IMR-90 (cell line): ENCODE data around the gene OCSTAMP. TPM values are rescaled to one million over a fixed set of nuclear protein-coding genes. Genes with fewer than 3 reads are reported as not detected.

Source experiments
- ATAC-seq: fragments of 200-7000 bp; cut with Tn5 transposase; 2 replicates; pipeline ENCODE4 v1.9.1; 2020; ENCODE audit warnings: low read depth, mild to moderate bottlenecking, moderate library complexity
- BruUV-seq: library from RNA; stranded (reverse); fragments of 400-500 nt; replicated peaks from 2 replicates; lab custom pipeline; 2021; lab: Mats Ljungman, UMichigan
- CTCF ChIA-PET: fragments of 300-600 bp; formaldehyde crosslinking; extraction: SDS; loops from one replicate; lab custom pipeline; 2021; ENCODE audit warnings: antibody characterized with exemption; lab: Yijun Ruan, JAX
- POLR2A ChIA-PET: fragments of 300-600 bp; sonication (Branson Sonifier 250); formaldehyde crosslinking; loops from one replicate; lab custom pipeline; 2022; ENCODE audit warnings: antibody characterized with exemption; ENCODE audit not compliant: unreplicated experiment; lab: Charles Lee
- DNase-seq: peaks from one replicate; pipeline ENCODE4 v3.0.0; 2013
- H2AFZ ChIP-seq: replicated peaks from 2 replicates; pipeline ENCODE3; 2013; ENCODE audit warnings: low read length, mild to moderate bottlenecking; ENCODE audit not compliant: poor library complexity
- H2AK5ac ChIP-seq: 2 replicates; pipeline ENCODE4 v1.6.1; 2013; ENCODE audit warnings: low read depth, low read length, inconsistent platforms
- H2AK9ac ChIP-seq: replicated peaks from 2 replicates; pipeline ENCODE3; 2013; ENCODE audit warnings: mild to moderate bottlenecking, low read depth, low read length, moderate library complexity; ENCODE audit not compliant: poor library complexity
- H2BK120ac ChIP-seq: 2 replicates; pipeline ENCODE4 v1.6.1; 2013; ENCODE audit warnings: low read depth, low read length, inconsistent platforms
- H2BK15ac ChIP-seq: 3 replicates; pipeline ENCODE4 v1.6.1; 2013; ENCODE audit warnings: low read depth, low read length, inconsistent platforms
- H2BK20ac ChIP-seq: 2 replicates; pipeline ENCODE4 v1.6.1; 2013; ENCODE audit warnings: low read depth, mild to moderate bottlenecking, inconsistent platforms, low read length, moderate library complexity
- H2BK5ac ChIP-seq: 2 replicates; pipeline ENCODE4 v1.6.1; 2013; ENCODE audit warnings: mild to moderate bottlenecking, low read depth, low read length, inconsistent platforms; ENCODE audit not compliant: poor library complexity, severe bottlenecking
- H3K14ac ChIP-seq: replicated peaks from 2 replicates; pipeline ENCODE4 v1.6.1; 2013; ENCODE audit warnings: low read depth, low read length, inconsistent platforms
- H3K18ac ChIP-seq: 2 replicates; pipeline ENCODE4 v1.6.1; 2013; ENCODE audit warnings: low read depth, low read length, control low read depth
- H3K23ac ChIP-seq: 2 replicates; pipeline ENCODE4 v1.6.1; 2013; ENCODE audit warnings: low read depth, low read length, inconsistent platforms
- H3K27ac ChIP-seq: 2 replicates; pipeline ENCODE4 v1.5.1; 2013; ENCODE audit warnings: mild to moderate bottlenecking, control low read depth, low read length; ENCODE audit not compliant: insufficient read depth
- H3K27me3 ChIP-seq: 2 replicates; pipeline ENCODE4 v1.6.1; 2013; ENCODE audit warnings: low read length; ENCODE audit not compliant: control insufficient read depth, insufficient read depth
- H3K36me3 ChIP-seq: 2 replicates; pipeline ENCODE4 v1.6.1; 2013; ENCODE audit warnings: low read length, mixed read lengths; ENCODE audit not compliant: control insufficient read depth, insufficient read depth
- H3K4ac ChIP-seq: 2 replicates; pipeline ENCODE4 v1.6.1; 2013; ENCODE audit warnings: low read depth, low read length, inconsistent platforms
- H3K4me1 ChIP-seq: 2 replicates; pipeline ENCODE4 v1.6.1; 2013; ENCODE audit warnings: low read length, mixed read lengths; ENCODE audit not compliant: control insufficient read depth, insufficient read depth
- H3K4me2 ChIP-seq: 2 replicates; pipeline ENCODE4 v1.6.1; 2013; ENCODE audit warnings: low read depth, mild to moderate bottlenecking, control low read depth, low read length, moderate library complexity
- H3K4me3 ChIP-seq: 2 replicates; pipeline ENCODE4 v1.5.1; 2013; ENCODE audit warnings: low read depth, mild to moderate bottlenecking, control low read depth, low read length, moderate library complexity; ENCODE audit not compliant: insufficient read depth
- H3K56ac ChIP-seq: 2 replicates; pipeline ENCODE4 v1.6.1; 2013; ENCODE audit warnings: low read length, inconsistent platforms; ENCODE audit not compliant: insufficient read depth; ENCODE audit errors: extremely low read depth
- H3K79me1 ChIP-seq, 2 experiments: 2 replicates each; pipeline ENCODE4 v1.6.1; 2013; ENCODE audit warnings: low read length in 2 of 2, inconsistent platforms in 1 of 2, low read depth in 1 of 2
- H3K9ac ChIP-seq: 2 replicates; pipeline ENCODE4 v1.6.1; 2013; ENCODE audit warnings: low read depth, low read length, control low read depth
- H3K9me1 ChIP-seq: 2 replicates; pipeline ENCODE4 v1.6.1; 2013; ENCODE audit warnings: low read length, inconsistent platforms; ENCODE audit not compliant: insufficient read depth
- H3K9me3 ChIP-seq: 2 replicates; pipeline ENCODE4 v1.6.1; 2013; ENCODE audit warnings: low read length; ENCODE audit not compliant: control insufficient read depth, insufficient read depth
- H4K20me1 ChIP-seq: 2 replicates; pipeline ENCODE4 v1.6.1; 2013; ENCODE audit warnings: low read length, inconsistent platforms; ENCODE audit not compliant: insufficient read depth
- H4K5ac ChIP-seq: 2 replicates; pipeline ENCODE4 v1.6.1; 2013; ENCODE audit warnings: mild to moderate bottlenecking, low read depth, low read length, control low read depth
- H4K8ac ChIP-seq, 2 experiments: 2 replicates each; pipeline ENCODE4 v1.6.1; 2013; ENCODE audit warnings: low read depth in 2 of 2, low read length in 2 of 2, control low read depth in 1 of 2, inconsistent platforms in 1 of 2
- H4K91ac ChIP-seq: 2 replicates; pipeline ENCODE4 v1.6.1; 2013; ENCODE audit warnings: low read depth, low read length, inconsistent platforms; ENCODE audit not compliant: insufficient read depth
- BHLHE40 ChIP-seq: fragments of 150-350 bp; IDR thresholded peaks from 2 replicates; pipeline ENCODE4 v1.6.1; 2016; ENCODE audit warnings: mild to moderate bottlenecking, low read depth, low read length
- CEBPB ChIP-seq: IDR thresholded peaks from 2 replicates; pipeline ENCODE4 v1.6.1; 2012; ENCODE audit warnings: low read depth, low read length, improper control_type of control experiment
- CHD1 ChIP-seq: IDR thresholded peaks from 2 replicates; pipeline ENCODE4 v1.6.1; 2012; ENCODE audit warnings: low read depth, low read length, improper control_type of control experiment
- FOS ChIP-seq: fragments of 150-350 bp; IDR thresholded peaks from 2 replicates; pipeline ENCODE4 v1.6.1; 2016; ENCODE audit warnings: low read depth, low read length
- MXI1 ChIP-seq: IDR thresholded peaks from 2 replicates; pipeline ENCODE4 v1.6.1; 2012; ENCODE audit warnings: low read depth, mild to moderate bottlenecking, low read length, moderate library complexity, borderline replicate concordance
- NFE2L2 ChIP-seq: fragments of 150-350 bp; IDR thresholded peaks from 2 replicates; pipeline ENCODE4 v1.6.1; 2016; ENCODE audit warnings: low read depth, mild to moderate bottlenecking, low read length
- RAD21 ChIP-seq: IDR thresholded peaks from 2 replicates; pipeline ENCODE4 v1.6.1; 2012; ENCODE audit warnings: low read length, improper control_type of control experiment
- RCOR1 ChIP-seq: IDR thresholded peaks from 2 replicates; pipeline ENCODE4 v1.6.1; 2012; ENCODE audit warnings: mild to moderate bottlenecking, low read length, improper control_type of control experiment; ENCODE audit not compliant: insufficient replicate concordance
- RFX5 ChIP-seq: IDR thresholded peaks from 2 replicates; pipeline ENCODE4 v1.8.0; 2012; ENCODE audit warnings: low read depth, mild to moderate bottlenecking, low read length, moderate library complexity
- SMC3 ChIP-seq: fragments of 150-350 bp; IDR thresholded peaks from 2 replicates; pipeline ENCODE4 v1.6.1; 2016; ENCODE audit warnings: low read depth, mild to moderate bottlenecking, antibody characterized with exemption, low read length, moderate library complexity
- WGBS, 2 experiments: methylation state at CpG; one replicate each; pipeline versions ENCODE4 v1.1.5 to v1.1.7; 2013; ENCODE audit warnings: missing lambda C conversion rate in 2 of 2; ENCODE audit not compliant: insufficient read length in 1 of 2; ENCODE audit errors: extremely low coverage in 2 of 2; 5-methylcytosine and 5-hydroxymethylcytosine counted together
- dilution Hi-C: fragments of 300-500 bp; cut with HindIII; formaldehyde crosslinking; loops from one replicate; pipeline ENCODE4 v1.14.3; 2018; ENCODE audit warnings: low sequenced_read_pairs; ENCODE audit not compliant: unreplicated experiment
- in situ Hi-C: fragments of 300-500 bp; cut with MboI; formaldehyde crosslinking; loops from 3 replicates; pipeline ENCODE4 v1.14.3; 2019; ENCODE audit warnings: low sequenced_read_pairs, inconsistent platforms, mixed read lengths
- intact Hi-C: fragments of 100-400 bp; cut with micrococcal nuclease; formaldehyde crosslinking; loops from 2 replicates; pipeline ENCODE4 v1.10.0; 2022
- polyA plus RNA-seq, 3 experiments: library from polyadenylated mRNA; depleted of rRNA; stranded (reverse); fragments of >200 nt; gene quantifications; 2 replicates each; pipeline ENCODE4 v1.2.3, GENCODE V29; 2012; ENCODE audit warnings: low replicate concordance in 1 of 3
- total RNA-seq: library from RNA; depleted of rRNA; stranded (reverse); fragments of >200 nt; gene quantifications from 2 replicates; pipeline ENCODE4 v1.2.3, GENCODE V29; 2012
- TF ChIP-seq, protein P1 (sequence below): conservative IDR thresholded peaks from 2 replicates; pipeline ENCODE4 v1.5.1; 2012; ENCODE audit warnings: mild to moderate bottlenecking, low read depth, low read length, improper control_type of control experiment
- TF ChIP-seq, protein P2 (sequence below): fragments of 150-350 bp; IDR thresholded peaks from 2 replicates; pipeline ENCODE4 v1.6.1; 2016; ENCODE audit warnings: low read depth, mild to moderate bottlenecking, low read length, moderate library complexity, borderline replicate concordance
- TF ChIP-seq, protein P3 (sequence below): fragments of 150-350 bp; IDR thresholded peaks from 2 replicates; pipeline ENCODE4 v1.6.1; 2017; ENCODE audit warnings: mild to moderate bottlenecking, antibody characterized with exemption, low read length, low read depth

OCSTAMP gene
- total and polyA plus RNA-seq, 2 of the 4 experiments (the other 2 are of a cell fraction) = not detected

DNA sequence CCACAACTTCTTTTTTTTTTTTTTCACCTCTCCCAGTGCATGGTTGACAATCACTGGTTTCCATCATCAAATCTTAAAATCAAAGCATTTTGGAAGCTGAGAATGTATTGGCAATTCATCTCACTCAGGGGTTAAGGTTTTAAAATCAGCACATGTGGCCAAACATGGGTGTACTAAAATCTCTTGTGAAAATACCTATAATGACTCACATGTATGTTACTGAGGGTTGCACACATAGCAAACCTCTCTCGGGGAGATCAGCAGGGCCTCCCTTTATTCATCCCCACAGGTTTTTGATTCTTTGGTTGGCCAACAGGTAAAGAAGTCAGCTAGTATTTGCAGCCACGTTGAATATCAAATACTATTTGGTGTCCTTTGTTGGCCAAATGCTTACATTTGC is 44.3 kb upstream of the OCSTAMP start:
- Histone ChIP-seq H4K91ac (no peak overlapping the region), H3K4ac (no peak overlapping the region), H4K8ac (no peak overlapping the region), H4K5ac (no peak overlapping the region), H2AK5ac (no peak overlapping the region), H2AFZ (no peak overlapping the region), H3K79me1 (no peaks in the 10 kb centered on the region), H3K9me1 (no peaks in the 10 kb centered on the region), H3K14ac (no peak overlapping the region), H3K27ac (no peak overlapping the region), H2BK120ac (no peak overlapping the region), H2BK20ac (no peak overlapping the region), H3K4me1 (no peaks in the 10 kb centered on the region), H4K20me1 (no peaks in the 10 kb centered on the region), H3K23ac (no peak overlapping the region), H3K9me3 (no peaks in the 10 kb centered on the region), H2BK15ac (no peak overlapping the region), H3K36me3 (no peaks in the 10 kb centered on the region), H3K4me2 (no peak overlapping the region), H3K18ac (no peak overlapping the region), H2BK5ac (no peak overlapping the region), H3K56ac (no peak overlapping the region), H2AK9ac (no peak overlapping the region), H3K9ac (no peak overlapping the region), H3K27me3 (no peaks in the 10 kb centered on the region), H3K4me3 (no peak overlapping the region)
- WGBS, 2 experiments = no CpG with 5 or more reads among the region's 2 CpGs
- no TSS peak for BruUV-seq
- dilution Hi-C loops (no loop called here), intact Hi-C loops (loop anchor here (10.0 kb wide), 1 partner anchor 60 kb away; the partner anchor contains the start of gene SLC13A3), in situ Hi-C loops (no loop called here)
- ATAC-seq (no peak), DNase-seq (no peak)
- TF ChIP-seq CHD1 (no peak), MXI1 (no peak), BHLHE40 (no peak), FOS (no peak), RAD21 (no peak), RFX5 (no peak), CEBPB (no peak), SMC3 (no peak), RCOR1 (no peak), NFE2L2 (no peak)
- TF ChIP-seq, protein P1, sequence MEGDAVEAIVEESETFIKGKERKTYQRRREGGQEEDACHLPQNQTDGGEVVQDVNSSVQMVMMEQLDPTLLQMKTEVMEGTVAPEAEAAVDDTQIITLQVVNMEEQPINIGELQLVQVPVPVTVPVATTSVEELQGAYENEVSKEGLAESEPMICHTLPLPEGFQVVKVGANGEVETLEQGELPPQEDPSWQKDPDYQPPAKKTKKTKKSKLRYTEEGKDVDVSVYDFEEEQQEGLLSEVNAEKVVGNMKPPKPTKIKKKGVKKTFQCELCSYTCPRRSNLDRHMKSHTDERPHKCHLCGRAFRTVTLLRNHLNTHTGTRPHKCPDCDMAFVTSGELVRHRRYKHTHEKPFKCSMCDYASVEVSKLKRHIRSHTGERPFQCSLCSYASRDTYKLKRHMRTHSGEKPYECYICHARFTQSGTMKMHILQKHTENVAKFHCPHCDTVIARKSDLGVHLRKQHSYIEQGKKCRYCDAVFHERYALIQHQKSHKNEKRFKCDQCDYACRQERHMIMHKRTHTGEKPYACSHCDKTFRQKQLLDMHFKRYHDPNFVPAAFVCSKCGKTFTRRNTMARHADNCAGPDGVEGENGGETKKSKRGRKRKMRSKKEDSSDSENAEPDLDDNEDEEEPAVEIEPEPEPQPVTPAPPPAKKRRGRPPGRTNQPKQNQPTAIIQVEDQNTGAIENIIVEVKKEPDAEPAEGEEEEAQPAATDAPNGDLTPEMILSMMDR = no peak
- TF ChIP-seq, protein P2, sequence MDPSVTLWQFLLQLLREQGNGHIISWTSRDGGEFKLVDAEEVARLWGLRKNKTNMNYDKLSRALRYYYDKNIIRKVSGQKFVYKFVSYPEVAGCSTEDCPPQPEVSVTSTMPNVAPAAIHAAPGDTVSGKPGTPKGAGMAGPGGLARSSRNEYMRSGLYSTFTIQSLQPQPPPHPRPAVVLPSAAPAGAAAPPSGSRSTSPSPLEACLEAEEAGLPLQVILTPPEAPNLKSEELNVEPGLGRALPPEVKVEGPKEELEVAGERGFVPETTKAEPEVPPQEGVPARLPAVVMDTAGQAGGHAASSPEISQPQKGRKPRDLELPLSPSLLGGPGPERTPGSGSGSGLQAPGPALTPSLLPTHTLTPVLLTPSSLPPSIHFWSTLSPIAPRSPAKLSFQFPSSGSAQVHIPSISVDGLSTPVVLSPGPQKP = no peak
- TF ChIP-seq, protein P3, sequence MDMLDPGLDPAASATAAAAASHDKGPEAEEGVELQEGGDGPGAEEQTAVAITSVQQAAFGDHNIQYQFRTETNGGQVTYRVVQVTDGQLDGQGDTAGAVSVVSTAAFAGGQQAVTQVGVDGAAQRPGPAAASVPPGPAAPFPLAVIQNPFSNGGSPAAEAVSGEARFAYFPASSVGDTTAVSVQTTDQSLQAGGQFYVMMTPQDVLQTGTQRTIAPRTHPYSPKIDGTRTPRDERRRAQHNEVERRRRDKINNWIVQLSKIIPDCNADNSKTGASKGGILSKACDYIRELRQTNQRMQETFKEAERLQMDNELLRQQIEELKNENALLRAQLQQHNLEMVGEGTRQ = no peak
- ChIA-PET CTCF (interaction anchor here (0.7 kb wide), 2 partner anchors 24 to 1870 kb away, joined by 3 read pairs; no protein-coding TSS in a partner anchor), POLR2A (no interaction called here)
